BLaER1 (cell line): ENCODE data around the gene P3H4.

Experiments
- H3K27ac ChIP-seq: shearing (Covaris generic); formaldehyde crosslinking; 2 replicates; pipeline ENCODE4 v1.8.1; 2022
- H3K27me3 ChIP-seq: shearing (Covaris generic); formaldehyde crosslinking; 2 replicates; pipeline ENCODE4 v1.8.1; 2022
- H3K36me3 ChIP-seq: shearing (Covaris generic); formaldehyde crosslinking; 2 replicates; pipeline ENCODE4 v1.8.1; 2022
- H3K4me1 ChIP-seq: shearing (Covaris generic); formaldehyde crosslinking; 2 replicates; pipeline ENCODE4 v1.8.1; 2022
- H3K4me2 ChIP-seq: shearing (Covaris generic); formaldehyde crosslinking; 2 replicates; pipeline ENCODE4 v1.8.1; 2022
- H3K4me3 ChIP-seq: shearing (Covaris generic); formaldehyde crosslinking; 2 replicates; pipeline ENCODE4 v1.8.1; 2022
- H3K9ac ChIP-seq: shearing (Covaris generic); formaldehyde crosslinking; 2 replicates; pipeline ENCODE4 v1.8.1; 2022
- H3K9me3 ChIP-seq: shearing (Covaris generic); formaldehyde crosslinking; 2 replicates; pipeline ENCODE4 v1.8.1; 2022
- H4K20me1 ChIP-seq: shearing (Covaris generic); formaldehyde crosslinking; 2 replicates; pipeline ENCODE4 v1.8.1; 2022
- Cebpa-rat ChIP-seq: shearing (Covaris generic); IDR thresholded peaks from 2 replicates; pipeline ENCODE4 v1.8.1; 2022

P3H4 gene

DNA sequence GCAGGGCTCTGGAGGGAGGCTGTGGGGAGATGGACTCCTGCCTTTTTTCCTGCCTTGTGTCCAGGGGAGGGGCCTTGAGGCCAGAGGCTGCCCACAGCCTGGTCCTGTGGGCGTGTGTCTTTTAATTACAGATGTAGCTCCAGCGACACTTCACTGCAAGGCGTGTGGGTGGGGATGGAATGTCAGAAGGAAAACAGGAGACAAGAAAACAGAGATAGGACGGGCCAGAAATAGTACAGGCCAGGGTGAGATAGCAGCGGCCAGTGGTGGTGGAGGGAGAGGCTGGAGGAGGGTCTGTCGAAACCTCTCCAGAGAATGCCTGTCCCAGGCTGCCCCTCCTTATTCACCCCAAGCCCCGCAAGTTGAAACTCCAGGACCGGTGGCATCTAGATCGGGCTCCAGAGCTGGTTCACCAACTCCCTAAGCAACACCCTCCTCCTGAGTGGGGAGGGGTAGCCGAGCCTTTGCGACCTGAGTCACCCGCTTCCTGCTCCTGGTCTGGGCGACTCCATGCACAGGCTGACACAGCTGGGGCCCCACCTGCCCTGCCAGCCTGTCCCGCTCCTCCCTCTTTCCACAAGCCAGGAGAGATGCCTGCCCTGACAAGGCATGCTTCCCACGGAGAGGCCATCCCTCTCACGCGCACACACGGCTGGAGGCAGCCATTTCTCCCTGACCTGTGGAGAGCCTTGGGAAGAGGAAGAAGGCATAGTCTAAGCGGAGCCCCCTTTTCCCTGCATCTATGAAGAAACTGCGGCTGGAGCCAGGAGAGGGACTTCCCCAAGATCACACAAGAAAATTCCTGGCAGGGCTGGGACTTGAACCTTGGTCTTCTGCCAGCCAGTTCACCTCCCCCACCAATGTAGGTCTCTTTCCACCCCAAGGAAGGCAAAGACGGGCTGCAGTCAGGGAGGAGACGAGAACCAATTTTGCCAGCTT is 18.6 kb downstream of the P3H4 start:
- Histone ChIP-seq H3K36me3 (no peaks in the 10 kb centered on the region), H3K4me1 (peaks cover 52% of the 10 kb centered on the region), H3K4me3 (no peak overlapping the region), H3K27ac (0 out of 2 replicates have a peak overlapping the region, but pooled peaks have one; percentile 1), H3K9ac (no peak overlapping the region), H3K4me2 (peak overlapping the region; percentile 46), H3K9me3 (no peaks in the 10 kb centered on the region), H3K27me3 (no peaks in the 10 kb centered on the region), H4K20me1 (no peaks in the 10 kb centered on the region)
- TF ChIP-seq Cebpa-rat = no peak

- peaks cover 77% of the 10 kb centered on the region for H3K4me1 ChIP-seq
- H3K27me3 ChIP-seq = no peaks in the 10 kb centered on the region
- H3K27ac ChIP-seq = no peak overlapping the region
- H3K36me3 ChIP-seq = no peaks in the 10 kb centered on the region
- H3K4me3 ChIP-seq = no peak overlapping the region; the same call in 1 of the 2 replicates
- no peak overlapping the region for H3K9ac ChIP-seq
- H3K4me2 ChIP-seq = peak overlapping the region; percentile 66
- TF ChIP-seq Cebpa-rat = no peak
- no peaks in the 10 kb centered on the region for H3K9me3 ChIP-seq
- peaks cover 29% of the 10 kb centered on the region for H4K20me1 ChIP-seq
Measured at GRCh38 chr17:41787021-41787418, 24.7 kb downstream of the P3H4 start.

DNA sequence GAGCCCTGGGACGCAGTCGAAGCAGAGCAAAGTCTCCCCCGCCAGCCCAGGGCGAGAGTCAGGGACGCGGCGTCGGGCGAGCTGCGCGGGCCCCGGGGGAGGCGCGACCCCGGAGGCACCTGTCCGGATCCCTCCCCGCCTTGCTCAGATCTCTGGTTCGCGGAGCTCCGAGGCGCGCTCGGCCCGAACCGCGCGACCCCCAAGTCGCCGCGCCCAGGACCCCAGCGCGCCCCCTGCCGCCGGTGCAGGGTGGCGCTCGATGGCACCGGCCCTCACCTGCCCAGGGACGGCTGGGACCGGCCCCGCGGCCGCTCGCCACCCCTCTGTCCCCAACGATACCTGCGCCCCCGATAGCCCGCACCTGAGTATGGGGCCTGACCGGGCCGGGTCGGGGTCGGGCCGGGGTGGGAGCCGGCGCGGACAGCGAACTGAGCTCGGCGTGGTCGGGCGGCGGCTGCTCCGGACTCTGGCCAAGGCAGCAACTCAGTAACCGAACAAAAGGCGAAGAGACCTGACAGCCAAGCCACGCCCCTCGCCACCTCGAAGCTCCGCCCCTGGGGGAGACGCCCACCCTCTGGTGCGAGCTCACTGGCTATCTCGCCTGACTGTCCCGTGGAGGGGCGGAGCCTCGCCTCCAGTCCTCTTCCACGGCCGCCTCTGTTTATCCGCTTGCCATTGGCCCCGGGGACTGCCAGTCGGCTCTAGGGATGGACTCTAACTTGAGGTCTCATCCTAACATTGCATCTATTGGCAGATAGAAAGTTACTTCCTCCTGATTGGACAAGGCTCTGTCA is 25.3 kb downstream of the P3H4 start, which contains the start of gene JUP:
Gene JUP, minus strand, starts transcription at position 485 of the 794 bp plus-strand sequence. CDS start 14,857 bp downstream, outside the sequence.
- peaks cover 35% of the 10 kb centered on the region for H4K20me1 ChIP-seq
- TF ChIP-seq Cebpa-rat = no peak
- peak within 1 kb of the TSS; percentile 99 for H3K4me2 ChIP-seq
- peak within 1 kb of the TSS; percentile 94 for H3K4me3 ChIP-seq
- no peaks in the 10 kb centered on the region for H3K36me3 ChIP-seq
- H3K4me1 ChIP-seq = peaks cover 78% of the 10 kb centered on the region
- H3K27ac ChIP-seq = peak within 1 kb of the TSS; percentile 100
- no peaks in the 10 kb centered on the region for H3K27me3 ChIP-seq
- H3K9ac ChIP-seq = peak within 1 kb of the TSS; percentile 99
- no peaks in the 10 kb centered on the region for H3K9me3 ChIP-seq

DNA sequence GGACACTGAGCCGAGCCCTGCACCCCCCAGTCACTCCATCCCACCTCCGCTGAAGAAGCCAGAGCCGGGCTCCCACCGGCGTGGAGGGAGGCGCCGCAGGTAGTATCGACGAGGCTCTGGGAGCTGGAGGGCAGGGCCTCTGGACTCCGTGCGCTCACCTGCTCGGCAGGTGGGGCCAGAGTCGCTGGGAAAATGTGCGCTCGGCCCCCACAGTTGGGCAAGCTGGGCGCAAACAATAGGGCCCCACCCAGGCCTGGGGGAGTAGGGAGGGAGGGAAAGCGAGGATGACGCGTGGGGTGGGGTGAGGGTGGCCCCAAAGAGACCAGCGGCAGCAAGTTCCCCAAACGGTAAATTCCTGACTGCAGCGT is 25.9 kb downstream of the P3H4 start:
- peak overlapping the region; percentile 99 for H3K4me2 ChIP-seq
- peak overlapping the region; percentile 99 for H3K9ac ChIP-seq
- H3K36me3 ChIP-seq = no peaks in the 10 kb centered on the region
- peak overlapping the region; percentile 94 for H3K4me3 ChIP-seq
- peaks cover 78% of the 10 kb centered on the region for H3K4me1 ChIP-seq
- no peaks in the 10 kb centered on the region for H3K9me3 ChIP-seq
- peak overlapping the region; percentile 100 for H3K27ac ChIP-seq
- no peak for TF ChIP-seq Cebpa-rat
- H3K27me3 ChIP-seq = no peaks in the 10 kb centered on the region
- peaks cover 41% of the 10 kb centered on the region for H4K20me1 ChIP-seq

- H3K9me3 ChIP-seq = no peaks in the 10 kb centered on the region
- H3K4me1 ChIP-seq = peaks cover 78% of the 10 kb centered on the region
- peak overlapping the region; percentile 99 for H3K9ac ChIP-seq
- no peaks in the 10 kb centered on the region for H3K27me3 ChIP-seq
- TF ChIP-seq Cebpa-rat = no peak
- H3K4me2 ChIP-seq = peak overlapping the region; percentile 99
- peak overlapping the region; percentile 100 for H3K27ac ChIP-seq
- H4K20me1 ChIP-seq = peaks cover 47% of the 10 kb centered on the region
- H3K36me3 ChIP-seq = no peaks in the 10 kb centered on the region
- H3K4me3 ChIP-seq = peak overlapping the region; percentile 94
Measured at GRCh38 chr17:41785091-41785858, 26.5 kb downstream of the P3H4 start.

GRCh38 chr17:41784207-41784744 is 27.5 kb downstream of the P3H4 start:
- no peaks in the 10 kb centered on the region for H3K27me3 ChIP-seq

GRCh38 chr17:41782142-41782541 is 29.6 kb downstream of the P3H4 start:
- H3K27ac ChIP-seq = peak overlapping the region; percentile 100
- H3K36me3 ChIP-seq = peaks cover 12% of the 10 kb centered on the region
- H4K20me1 ChIP-seq = peaks cover 78% of the 10 kb centered on the region
- no peaks in the 10 kb centered on the region for H3K27me3 ChIP-seq
- H3K4me1 ChIP-seq = peaks cover 78% of the 10 kb centered on the region
- H3K9ac ChIP-seq = peak overlapping the region; percentile 69
- no peak for TF ChIP-seq Cebpa-rat
- peak overlapping the region; percentile 99 for H3K4me2 ChIP-seq
- H3K4me3 ChIP-seq = peak overlapping the region; percentile 54
- no peaks in the 10 kb centered on the region for H3K9me3 ChIP-seq

More at GRCh38 chr17:41784207-41784744, 27.5 kb downstream of the P3H4 start:
- peak overlapping the region; percentile 100 for H3K27ac ChIP-seq
- peak overlapping the region; percentile 99 for H3K4me2 ChIP-seq
- H3K9me3 ChIP-seq = no peaks in the 10 kb centered on the region
- no peaks in the 10 kb centered on the region for H3K36me3 ChIP-seq
- peak overlapping the region; percentile 99 for H3K9ac ChIP-seq
- peak overlapping the region; percentile 94 for H3K4me3 ChIP-seq
- peaks cover 78% of the 10 kb centered on the region for H3K4me1 ChIP-seq
- no peak for TF ChIP-seq Cebpa-rat
- H4K20me1 ChIP-seq = peaks cover 57% of the 10 kb centered on the region

GRCh38 chr17:41781404-41782110 is 30.2 kb downstream of the P3H4 start:
- peak overlapping the region; percentile 99 for H3K4me2 ChIP-seq
- peaks cover 81% of the 10 kb centered on the region for H3K4me1 ChIP-seq
- H3K27me3 ChIP-seq = no peaks in the 10 kb centered on the region
- H3K27ac ChIP-seq = peak overlapping the region; percentile 100
- no peaks in the 10 kb centered on the region for H3K9me3 ChIP-seq
- H3K36me3 ChIP-seq = peaks cover 17% of the 10 kb centered on the region
- TF ChIP-seq Cebpa-rat = no peak
- H3K9ac ChIP-seq = peak overlapping the region; percentile 69
- peaks cover 84% of the 10 kb centered on the region for H4K20me1 ChIP-seq
- H3K4me3 ChIP-seq = peak overlapping the region; percentile 54
